HEK293 (cell line): Measurements from ENCODE around the gene NPR2.

ENCODE experiments used
- MZF1 ChIP-seq: fragments of 450-650 bp; formaldehyde crosslinking; IDR thresholded peaks from 2 replicates; pipeline ENCODE4 v1.5.1; 2017; ENCODE audit warnings: missing biosample characterization, missing genetic modification characterization, borderline replicate concordance
- SCRT2 ChIP-seq: fragments of 450-650 bp; formaldehyde crosslinking; IDR thresholded peaks from 2 replicates; pipeline ENCODE4 v1.5.1; 2016; ENCODE audit warnings: missing biosample characterization, missing genetic modification characterization
- ZNF239 ChIP-seq: fragments of 450-650 bp; formaldehyde crosslinking; IDR thresholded peaks from 2 replicates; pipeline ENCODE4 v1.5.1; 2016; ENCODE audit warnings: missing biosample characterization, missing genetic modification characterization
- ZNF335 ChIP-seq: fragments of 450-650 bp; formaldehyde crosslinking; conservative IDR thresholded peaks from 2 replicates; pipeline ENCODE4 v1.5.1; 2016; ENCODE audit warnings: missing biosample characterization, missing genetic modification characterization
- ZNF530 ChIP-seq: fragments of 450-650 bp; formaldehyde crosslinking; IDR thresholded peaks from 2 replicates; pipeline ENCODE4 v1.5.1; 2016; ENCODE audit warnings: low read depth, missing biosample characterization, missing genetic modification characterization
- ZNF558 ChIP-seq: fragments of 450-650 bp; formaldehyde crosslinking; IDR thresholded peaks from 2 replicates; pipeline ENCODE4 v1.5.1; 2016; ENCODE audit warnings: missing biosample characterization, missing genetic modification characterization
- ZNF560 ChIP-seq: fragments of 450-650 bp; formaldehyde crosslinking; IDR thresholded peaks from 2 replicates; pipeline ENCODE4 v1.5.1; 2017; ENCODE audit warnings: missing biosample characterization, missing genetic modification characterization, borderline replicate concordance
- TF ChIP-seq, protein P1 (sequence below): fragments of 450-650 bp; formaldehyde crosslinking; IDR thresholded peaks from 2 replicates; pipeline ENCODE4 v1.5.1; 2016; ENCODE audit warnings: missing biosample characterization, missing genetic modification characterization
- TF ChIP-seq, protein P2 (sequence below): fragments of 450-650 bp; formaldehyde crosslinking; IDR thresholded peaks from 2 replicates; pipeline ENCODE4 v1.5.1; 2016; ENCODE audit warnings: missing biosample characterization, missing genetic modification characterization

DNA sequence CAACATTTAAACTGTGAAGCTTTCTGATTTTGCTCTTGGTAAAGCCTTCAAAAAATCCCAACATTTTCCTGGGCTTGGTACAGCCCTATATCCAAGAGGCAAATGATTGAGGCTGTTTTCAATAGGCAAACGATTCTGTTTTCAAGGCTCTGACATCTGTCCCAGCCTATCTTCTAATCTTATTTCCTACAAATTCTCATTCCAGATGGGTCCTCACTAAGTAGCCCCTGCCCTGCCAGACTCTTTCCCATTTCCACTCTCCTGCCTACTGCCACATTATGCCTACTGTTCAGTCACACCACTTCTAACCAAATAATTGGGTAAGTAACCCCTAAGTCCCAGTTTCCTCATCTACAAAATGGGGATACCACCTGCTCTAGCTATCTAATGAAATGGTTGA is 45.8 kb upstream of the NPR2 start:
- TF ChIP-seq ZNF560 (no peak), ZNF239 (tag by site-specific recombination) (no peak), MZF1 (tag by site-specific recombination) (no peak), ZNF530 (tag by site-specific recombination) (no peak), ZNF558 (no peak), ZNF335 (0 out of 2 replicates have a peak, but pooled peaks have one; percentile 27), SCRT2 (tag by site-specific recombination) (no peak)
- TF ChIP-seq, protein P1, sequence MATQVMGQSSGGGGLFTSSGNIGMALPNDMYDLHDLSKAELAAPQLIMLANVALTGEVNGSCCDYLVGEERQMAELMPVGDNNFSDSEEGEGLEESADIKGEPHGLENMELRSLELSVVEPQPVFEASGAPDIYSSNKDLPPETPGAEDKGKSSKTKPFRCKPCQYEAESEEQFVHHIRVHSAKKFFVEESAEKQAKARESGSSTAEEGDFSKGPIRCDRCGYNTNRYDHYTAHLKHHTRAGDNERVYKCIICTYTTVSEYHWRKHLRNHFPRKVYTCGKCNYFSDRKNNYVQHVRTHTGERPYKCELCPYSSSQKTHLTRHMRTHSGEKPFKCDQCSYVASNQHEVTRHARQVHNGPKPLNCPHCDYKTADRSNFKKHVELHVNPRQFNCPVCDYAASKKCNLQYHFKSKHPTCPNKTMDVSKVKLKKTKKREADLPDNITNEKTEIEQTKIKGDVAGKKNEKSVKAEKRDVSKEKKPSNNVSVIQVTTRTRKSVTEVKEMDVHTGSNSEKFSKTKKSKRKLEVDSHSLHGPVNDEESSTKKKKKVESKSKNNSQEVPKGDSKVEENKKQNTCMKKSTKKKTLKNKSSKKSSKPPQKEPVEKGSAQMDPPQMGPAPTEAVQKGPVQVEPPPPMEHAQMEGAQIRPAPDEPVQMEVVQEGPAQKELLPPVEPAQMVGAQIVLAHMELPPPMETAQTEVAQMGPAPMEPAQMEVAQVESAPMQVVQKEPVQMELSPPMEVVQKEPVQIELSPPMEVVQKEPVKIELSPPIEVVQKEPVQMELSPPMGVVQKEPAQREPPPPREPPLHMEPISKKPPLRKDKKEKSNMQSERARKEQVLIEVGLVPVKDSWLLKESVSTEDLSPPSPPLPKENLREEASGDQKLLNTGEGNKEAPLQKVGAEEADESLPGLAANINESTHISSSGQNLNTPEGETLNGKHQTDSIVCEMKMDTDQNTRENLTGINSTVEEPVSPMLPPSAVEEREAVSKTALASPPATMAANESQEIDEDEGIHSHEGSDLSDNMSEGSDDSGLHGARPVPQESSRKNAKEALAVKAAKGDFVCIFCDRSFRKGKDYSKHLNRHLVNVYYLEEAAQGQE (tag by site-specific recombination), result no peak
- TF ChIP-seq, protein P2, sequence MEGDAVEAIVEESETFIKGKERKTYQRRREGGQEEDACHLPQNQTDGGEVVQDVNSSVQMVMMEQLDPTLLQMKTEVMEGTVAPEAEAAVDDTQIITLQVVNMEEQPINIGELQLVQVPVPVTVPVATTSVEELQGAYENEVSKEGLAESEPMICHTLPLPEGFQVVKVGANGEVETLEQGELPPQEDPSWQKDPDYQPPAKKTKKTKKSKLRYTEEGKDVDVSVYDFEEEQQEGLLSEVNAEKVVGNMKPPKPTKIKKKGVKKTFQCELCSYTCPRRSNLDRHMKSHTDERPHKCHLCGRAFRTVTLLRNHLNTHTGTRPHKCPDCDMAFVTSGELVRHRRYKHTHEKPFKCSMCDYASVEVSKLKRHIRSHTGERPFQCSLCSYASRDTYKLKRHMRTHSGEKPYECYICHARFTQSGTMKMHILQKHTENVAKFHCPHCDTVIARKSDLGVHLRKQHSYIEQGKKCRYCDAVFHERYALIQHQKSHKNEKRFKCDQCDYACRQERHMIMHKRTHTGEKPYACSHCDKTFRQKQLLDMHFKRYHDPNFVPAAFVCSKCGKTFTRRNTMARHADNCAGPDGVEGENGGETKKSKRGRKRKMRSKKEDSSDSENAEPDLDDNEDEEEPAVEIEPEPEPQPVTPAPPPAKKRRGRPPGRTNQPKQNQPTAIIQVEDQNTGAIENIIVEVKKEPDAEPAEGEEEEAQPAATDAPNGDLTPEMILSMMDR, result no peak
